WTC11 (cell line): ENCODE measurements around the gene PEX19. TPM values are rescaled to one million over a fixed set of nuclear protein-coding genes. Genes with fewer than 3 reads are reported as not detected.

Experiments used
- ATAC-seq: fragments of 200-7000 bp; cut with Tn5 transposase; 2 replicates; pipeline ENCODE4 v1.10.0; 2021; ENCODE audit warnings: mild to moderate bottlenecking, moderate library complexity
- CTCF ChIA-PET: fragments of 300-600 bp; sonication (Branson Sonifier 250); formaldehyde crosslinking; loops from one replicate; lab custom pipeline; 2021; ENCODE audit warnings: antibody characterized with exemption; lab: Charles Lee
- POLR2A ChIA-PET: fragments of 350-600 bp; sonication (Branson Sonifier 250); formaldehyde crosslinking; loops from one replicate; lab custom pipeline; 2021; ENCODE audit warnings: antibody characterized with exemption; lab: Charles Lee
- DNase-seq: peaks from one replicate; pipeline ENCODE4 v3.0.0; 2021; ENCODE audit warnings: low spot score
- H3K27ac Mint-ChIP-seq: 2 replicates; pipeline ENCODE4 v1.8.0; 2021; ENCODE audit warnings: mixed read lengths
- H3K27me3 Mint-ChIP-seq: 2 replicates; pipeline ENCODE4 v1.8.0; 2021; ENCODE audit warnings: low read depth, mild to moderate bottlenecking, moderate library complexity, mixed read lengths
- H3K36me3 Mint-ChIP-seq: 2 replicates; pipeline ENCODE4 v1.8.0; 2021; ENCODE audit warnings: mixed read lengths
- H3K4me1 Mint-ChIP-seq: 2 replicates; pipeline ENCODE4 v1.8.0; 2022; ENCODE audit warnings: mixed read lengths
- H3K4me3 Mint-ChIP-seq: 2 replicates; pipeline ENCODE4 v1.8.0; 2021; ENCODE audit warnings: mild to moderate bottlenecking, moderate library complexity, mixed read lengths
- H3K9me3 Mint-ChIP-seq: 2 replicates; pipeline ENCODE4 v1.8.0; 2021; ENCODE audit warnings: mixed read lengths
- ATF3 ChIP-seq: sonication (generic); formaldehyde crosslinking; conservative IDR thresholded peaks from 2 replicates; pipeline ENCODE4 v1.8.1; 2022; ENCODE audit warnings: mild to moderate bottlenecking, missing genetic modification reagents
- CREB1 ChIP-seq: sonication (generic); formaldehyde crosslinking; IDR thresholded peaks from 2 replicates; pipeline ENCODE4 v1.8.0; 2023; ENCODE audit warnings: mild to moderate bottlenecking, missing genetic modification reagents
- EMX1 ChIP-seq: fragments of 250-450 bp; sonication (Bioruptor Pico); IDR thresholded peaks from 2 replicates; pipeline ENCODE4 v1.8.0; 2021; ENCODE audit warnings: mild to moderate bottlenecking
- ERG ChIP-seq: fragments of 250-450 bp; sonication (Bioruptor Pico); IDR thresholded peaks from 2 replicates; pipeline ENCODE4 v1.8.0; 2021; ENCODE audit warnings: mild to moderate bottlenecking
- HMGA2 ChIP-seq: fragments of 250-450 bp; sonication (Bioruptor Pico); IDR thresholded peaks from 2 replicates; pipeline ENCODE4 v1.4.0; 2021; ENCODE audit warnings: mild to moderate bottlenecking, moderate library complexity
- NFATC4 ChIP-seq: fragments of 250-450 bp; sonication (Bioruptor Pico); IDR thresholded peaks from 2 replicates; pipeline ENCODE4 v1.9.0; 2021; ENCODE audit warnings: mild to moderate bottlenecking
- SMAD4 ChIP-seq: sonication (generic); formaldehyde crosslinking; IDR thresholded peaks from 2 replicates; pipeline ENCODE4 v1.8.0; 2022; ENCODE audit warnings: mild to moderate bottlenecking, missing genetic modification reagents
- SOX15 ChIP-seq: fragments of 250-450 bp; sonication (Bioruptor Pico); IDR thresholded peaks from 2 replicates; pipeline ENCODE4 v1.9.0; 2021; ENCODE audit warnings: mild to moderate bottlenecking
- ZNF281 ChIP-seq: sonication (generic); formaldehyde crosslinking; IDR thresholded peaks from 2 replicates; pipeline ENCODE4 v1.8.0; 2023; ENCODE audit warnings: mild to moderate bottlenecking, missing genetic modification reagents
- ZNF317 ChIP-seq: sonication (generic); formaldehyde crosslinking; IDR thresholded peaks from 2 replicates; pipeline ENCODE4 v1.8.1; 2023; ENCODE audit warnings: low read depth, mild to moderate bottlenecking, moderate library complexity, missing genetic modification reagents, borderline replicate concordance
- total RNA-seq: library from RNA; stranded (reverse); gene quantifications from 3 replicates; pipeline ENCODE4 v1.2.3, GENCODE V29; 2021
- TF ChIP-seq, protein P1 (sequence below): fragments of 250-450 bp; sonication (Bioruptor Pico); IDR thresholded peaks from 2 replicates; pipeline ENCODE4 v1.9.0; 2021; ENCODE audit warnings: mild to moderate bottlenecking
- TF ChIP-seq, protein P2 (sequence below): sonication (generic); formaldehyde crosslinking; IDR thresholded peaks from 2 replicates; pipeline ENCODE4 v1.8.1; 2022; ENCODE audit warnings: low read depth, missing genetic modification reagents, borderline replicate concordance
- TF ChIP-seq, protein P3 (sequence below): sonication (generic); formaldehyde crosslinking; IDR thresholded peaks from 2 replicates; pipeline ENCODE4 v1.8.0; 2022; ENCODE audit warnings: mild to moderate bottlenecking, missing genetic modification reagents
- TF ChIP-seq, protein P4 (sequence below): sonication (generic); formaldehyde crosslinking; IDR thresholded peaks from 2 replicates; pipeline ENCODE4 v1.8.1; 2022; ENCODE audit warnings: mild to moderate bottlenecking, moderate library complexity, missing genetic modification reagents
- TF ChIP-seq, protein P5 (sequence below): fragments of 250-450 bp; sonication (Bioruptor Pico); conservative IDR thresholded peaks from 2 replicates; pipeline ENCODE4 v1.9.0; 2021; ENCODE audit warnings: mild to moderate bottlenecking

PEX19 gene
- total RNA-seq, 1 experiment from 2014 or later = 85.2 TPM

DNA sequence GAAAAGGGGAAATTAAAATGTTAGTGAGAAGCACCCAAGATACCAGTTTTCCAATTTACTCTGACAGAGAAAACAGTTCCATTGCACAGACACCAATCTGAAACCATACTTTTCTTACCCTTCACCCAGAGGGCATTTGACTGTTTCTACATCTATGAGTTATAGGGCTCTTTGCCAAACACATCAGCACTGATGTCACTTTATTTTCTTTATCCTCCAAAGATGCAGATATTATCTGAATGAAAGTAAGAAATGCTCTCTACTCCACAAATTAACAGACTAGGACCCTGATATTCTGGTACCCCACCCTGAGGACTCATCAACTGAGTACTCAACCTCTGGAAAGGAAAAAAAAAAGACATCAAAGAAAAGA, 24.2 kb upstream of the PEX19 start (continued):
- TF ChIP-seq ATF3 (CRISPR knock-in tag) = no peak

DNA sequence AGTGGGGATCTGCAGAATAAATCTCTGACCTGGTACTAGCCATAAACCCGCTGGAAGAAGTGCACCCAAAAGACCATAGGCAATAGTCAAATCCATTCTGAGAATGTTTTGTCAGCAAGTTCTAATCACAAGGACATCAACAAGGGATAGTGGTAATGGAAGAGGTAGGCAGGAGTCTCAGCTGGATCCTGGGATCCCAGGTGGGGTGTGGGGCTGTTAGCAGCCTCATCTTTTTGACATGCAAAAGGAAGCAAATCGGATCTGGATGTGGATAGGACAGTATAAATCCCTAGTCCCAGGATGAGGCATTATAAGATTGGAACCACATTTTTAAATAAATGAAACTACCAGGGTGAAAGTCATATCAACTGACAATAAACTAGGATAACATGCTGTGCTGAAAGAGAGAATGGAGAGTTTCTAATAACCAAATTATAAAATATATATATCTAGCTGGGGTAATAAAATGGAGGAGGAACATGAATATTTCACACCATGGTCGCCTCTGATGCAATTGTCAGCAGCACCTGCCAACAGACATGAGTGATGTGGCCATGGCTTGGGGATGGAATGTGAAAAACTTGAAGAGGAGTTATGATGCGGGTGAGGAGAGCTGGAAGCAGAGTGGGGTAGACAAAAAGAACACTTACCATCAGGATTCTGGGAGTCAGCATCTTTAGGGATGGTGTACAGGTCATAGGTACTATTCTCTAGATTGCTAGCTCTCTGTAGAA, 23.7 kb upstream of the PEX19 start:
- H3K4me1 Mint-ChIP-seq = peaks cover 33% of the 10 kb centered on the region
- H3K4me3 Mint-ChIP-seq = no peak overlapping the region
- no peaks in the 10 kb centered on the region for H3K9me3 Mint-ChIP-seq
- H3K27ac Mint-ChIP-seq = peak overlapping the region; percentile 69; the same call in 1 of the 2 replicates
- DNase-seq (no peak), ATAC-seq (no peak; the same call in 1 of the 2 replicates)
- H3K27me3 Mint-ChIP-seq = no peaks in the 10 kb centered on the region
- CTCF ChIA-PET = interaction anchor here (1.0 to 4.2 kb wide), 6 partner anchors 17 to 223 kb away, joined by 3 to 49 read pairs (median 6); no protein-coding TSS in a partner anchor
- POLR2A ChIA-PET = interaction anchor here (2.3 kb wide), 1 partner anchor 24 kb away, joined by 7 read pairs; the partner anchor contains the start of gene PEX19
- H3K36me3 Mint-ChIP-seq = peaks cover 70% of the 10 kb centered on the region
- TF ChIP-seq, protein P1, sequence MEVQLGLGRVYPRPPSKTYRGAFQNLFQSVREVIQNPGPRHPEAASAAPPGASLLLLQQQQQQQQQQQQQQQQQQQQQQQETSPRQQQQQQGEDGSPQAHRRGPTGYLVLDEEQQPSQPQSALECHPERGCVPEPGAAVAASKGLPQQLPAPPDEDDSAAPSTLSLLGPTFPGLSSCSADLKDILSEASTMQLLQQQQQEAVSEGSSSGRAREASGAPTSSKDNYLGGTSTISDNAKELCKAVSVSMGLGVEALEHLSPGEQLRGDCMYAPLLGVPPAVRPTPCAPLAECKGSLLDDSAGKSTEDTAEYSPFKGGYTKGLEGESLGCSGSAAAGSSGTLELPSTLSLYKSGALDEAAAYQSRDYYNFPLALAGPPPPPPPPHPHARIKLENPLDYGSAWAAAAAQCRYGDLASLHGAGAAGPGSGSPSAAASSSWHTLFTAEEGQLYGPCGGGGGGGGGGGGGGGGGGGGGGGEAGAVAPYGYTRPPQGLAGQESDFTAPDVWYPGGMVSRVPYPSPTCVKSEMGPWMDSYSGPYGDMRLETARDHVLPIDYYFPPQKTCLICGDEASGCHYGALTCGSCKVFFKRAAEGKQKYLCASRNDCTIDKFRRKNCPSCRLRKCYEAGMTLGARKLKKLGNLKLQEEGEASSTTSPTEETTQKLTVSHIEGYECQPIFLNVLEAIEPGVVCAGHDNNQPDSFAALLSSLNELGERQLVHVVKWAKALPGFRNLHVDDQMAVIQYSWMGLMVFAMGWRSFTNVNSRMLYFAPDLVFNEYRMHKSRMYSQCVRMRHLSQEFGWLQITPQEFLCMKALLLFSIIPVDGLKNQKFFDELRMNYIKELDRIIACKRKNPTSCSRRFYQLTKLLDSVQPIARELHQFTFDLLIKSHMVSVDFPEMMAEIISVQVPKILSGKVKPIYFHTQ (CRISPR knock-in tag) = no peak
- TF ChIP-seq SOX15 (CRISPR knock-in tag) = no peak
- TF ChIP-seq, protein P2, sequence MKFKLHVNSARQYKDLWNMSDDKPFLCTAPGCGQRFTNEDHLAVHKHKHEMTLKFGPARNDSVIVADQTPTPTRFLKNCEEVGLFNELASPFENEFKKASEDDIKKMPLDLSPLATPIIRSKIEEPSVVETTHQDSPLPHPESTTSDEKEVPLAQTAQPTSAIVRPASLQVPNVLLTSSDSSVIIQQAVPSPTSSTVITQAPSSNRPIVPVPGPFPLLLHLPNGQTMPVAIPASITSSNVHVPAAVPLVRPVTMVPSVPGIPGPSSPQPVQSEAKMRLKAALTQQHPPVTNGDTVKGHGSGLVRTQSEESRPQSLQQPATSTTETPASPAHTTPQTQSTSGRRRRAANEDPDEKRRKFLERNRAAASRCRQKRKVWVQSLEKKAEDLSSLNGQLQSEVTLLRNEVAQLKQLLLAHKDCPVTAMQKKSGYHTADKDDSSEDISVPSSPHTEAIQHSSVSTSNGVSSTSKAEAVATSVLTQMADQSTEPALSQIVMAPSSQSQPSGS (CRISPR knock-in tag) = no peak
- TF ChIP-seq, protein P3, sequence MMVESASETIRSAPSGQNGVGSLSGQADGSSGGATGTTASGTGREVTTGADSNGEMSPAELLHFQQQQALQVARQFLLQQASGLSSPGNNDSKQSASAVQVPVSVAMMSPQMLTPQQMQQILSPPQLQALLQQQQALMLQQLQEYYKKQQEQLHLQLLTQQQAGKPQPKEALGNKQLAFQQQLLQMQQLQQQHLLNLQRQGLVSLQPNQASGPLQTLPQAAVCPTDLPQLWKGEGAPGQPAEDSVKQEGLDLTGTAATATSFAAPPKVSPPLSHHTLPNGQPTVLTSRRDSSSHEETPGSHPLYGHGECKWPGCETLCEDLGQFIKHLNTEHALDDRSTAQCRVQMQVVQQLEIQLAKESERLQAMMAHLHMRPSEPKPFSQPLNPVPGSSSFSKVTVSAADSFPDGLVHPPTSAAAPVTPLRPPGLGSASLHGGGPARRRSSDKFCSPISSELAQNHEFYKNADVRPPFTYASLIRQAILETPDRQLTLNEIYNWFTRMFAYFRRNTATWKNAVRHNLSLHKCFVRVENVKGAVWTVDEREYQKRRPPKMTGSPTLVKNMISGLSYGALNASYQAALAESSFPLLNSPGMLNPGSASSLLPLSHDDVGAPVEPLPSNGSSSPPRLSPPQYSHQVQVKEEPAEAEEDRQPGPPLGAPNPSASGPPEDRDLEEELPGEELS = no peak
- TF ChIP-seq CREB1 (CRISPR knock-in tag) = no peak
- TF ChIP-seq, protein P4, sequence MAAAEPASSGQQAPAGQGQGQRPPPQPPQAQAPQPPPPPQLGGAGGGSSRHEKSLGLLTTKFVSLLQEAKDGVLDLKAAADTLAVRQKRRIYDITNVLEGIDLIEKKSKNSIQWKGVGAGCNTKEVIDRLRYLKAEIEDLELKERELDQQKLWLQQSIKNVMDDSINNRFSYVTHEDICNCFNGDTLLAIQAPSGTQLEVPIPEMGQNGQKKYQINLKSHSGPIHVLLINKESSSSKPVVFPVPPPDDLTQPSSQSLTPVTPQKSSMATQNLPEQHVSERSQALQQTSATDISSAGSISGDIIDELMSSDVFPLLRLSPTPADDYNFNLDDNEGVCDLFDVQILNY (CRISPR knock-in tag) = no peak
- TF ChIP-seq EMX1 (CRISPR knock-in tag) = no peak
- TF ChIP-seq ZNF317 (CRISPR knock-in tag) = no peak
- TF ChIP-seq, protein P5, sequence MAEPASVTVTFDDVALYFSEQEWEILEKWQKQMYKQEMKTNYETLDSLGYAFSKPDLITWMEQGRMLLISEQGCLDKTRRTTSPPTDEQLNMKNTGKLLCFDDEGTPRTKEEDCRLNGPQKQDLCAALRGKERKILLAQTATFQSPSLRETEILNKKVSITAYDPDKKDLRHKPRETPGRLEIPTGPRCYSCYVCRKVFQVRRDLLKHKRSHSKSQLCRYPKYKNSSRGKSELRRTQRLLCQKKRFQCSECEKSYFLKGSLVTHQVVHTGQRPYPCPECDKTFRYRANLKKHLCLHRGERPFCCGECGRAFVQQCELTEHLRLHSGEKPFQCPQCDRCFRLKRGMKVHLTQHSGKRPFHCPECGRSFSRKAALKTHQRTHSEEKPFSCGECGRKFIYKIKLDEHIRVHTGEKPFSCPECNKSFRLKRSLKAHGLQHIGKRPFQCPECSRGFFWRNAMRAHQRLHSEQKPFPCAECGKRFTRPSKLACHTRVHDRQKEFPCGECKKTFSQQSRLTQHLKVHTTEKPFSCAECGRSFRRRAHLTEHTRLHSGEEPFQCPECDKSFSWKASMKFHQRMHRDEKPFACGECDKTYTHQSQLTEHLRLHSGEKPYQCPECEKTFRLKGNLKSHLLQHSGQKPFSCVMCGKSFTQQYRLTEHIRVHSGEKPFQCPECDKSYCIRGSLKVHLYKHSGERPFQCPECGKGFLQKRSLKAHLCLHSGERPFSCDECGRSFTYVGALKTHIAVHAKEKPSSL (CRISPR knock-in tag) = no peak
- TF ChIP-seq ZNF281 (CRISPR knock-in tag) = no peak
- no peak for TF ChIP-seq ERG (CRISPR knock-in tag)
- TF ChIP-seq HMGA2 = no peak
- no peak for TF ChIP-seq NFATC4
- no peak for TF ChIP-seq SMAD4 (CRISPR knock-in tag)
